ENCODE results near the gene BCO2. TPM values are rescaled to one million over a fixed set of nuclear protein-coding genes. Genes with fewer than 3 reads are reported as not detected.

Gene BCO2
- total RNA-seq, 1 experiment from 2014 or later: 2.9 TPM

DNA sequence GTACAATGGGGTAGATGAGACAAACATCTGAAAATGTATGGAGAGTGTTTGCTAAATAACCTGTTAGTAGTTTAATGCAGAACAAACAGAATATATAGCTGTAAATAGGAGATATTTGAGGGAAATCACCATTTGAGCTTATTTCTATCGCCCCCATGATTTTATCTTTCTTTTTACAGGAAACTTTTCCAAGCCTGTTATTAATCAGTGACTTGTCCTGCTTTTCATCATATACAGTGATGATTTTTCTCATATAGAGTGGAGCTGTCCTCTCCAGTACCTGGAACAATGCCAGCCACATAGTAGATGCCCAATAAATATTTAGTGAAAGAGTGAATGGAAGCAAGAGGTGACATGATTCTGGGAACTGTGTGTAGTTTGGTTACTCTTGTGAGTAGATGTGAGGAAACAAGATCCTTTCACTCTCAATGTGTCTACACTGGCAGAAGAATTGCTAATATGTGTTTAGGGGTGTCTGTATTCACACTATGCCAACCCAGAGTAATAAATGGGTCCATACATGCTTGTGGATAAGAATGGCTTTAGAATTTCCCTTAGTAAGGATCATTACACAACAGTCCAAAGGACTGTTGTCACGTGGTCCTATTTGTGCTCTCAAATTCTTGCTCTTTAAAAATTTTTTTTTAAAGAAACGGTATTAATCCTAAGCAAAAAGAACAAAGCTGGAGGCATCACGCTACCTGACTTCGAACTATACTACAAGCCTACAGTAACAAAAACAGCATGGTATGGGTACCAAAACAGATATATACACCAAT is 48.6 kb downstream of the BCO2 start:
- intact Hi-C loops (cut with micrococcal nuclease): no loop called here
- no TSS peak for BruUV-seq (replicated peaks)
- peaks cover 44% of the 10 kb centered on the region for H3K4me1 ChIP-seq (ENCODE audit: insufficient read depth, low read length)
- no peak overlapping the region for H3K4me3 ChIP-seq (ENCODE audit: low read length)
- H3F3A ChIP-seq (ENCODE audit: low read length, unreplicated experiment): no peaks in the 10 kb centered on the region
- H3K9me2 ChIP-seq (replicated peaks; ENCODE audit: low read length): no peaks in the 10 kb centered on the region
- no peak overlapping the region for H3K9ac ChIP-seq (ENCODE audit: low read length)
- ATAC-seq (no peak), DNase-seq (no peak)
- no peak overlapping the region for H2AFZ ChIP-seq (ENCODE audit: low read length)
- no peaks in the 10 kb centered on the region; the same call in 1 of the 2 replicates for H3K36me3 ChIP-seq (ENCODE audit: low read depth, low read length)
- peaks cover 25% of the 10 kb centered on the region for H3K79me2 ChIP-seq (ENCODE audit: low read length)
- ChIA-PET CTCF (no interaction called here), POLR2A (ENCODE audit: unreplicated experiment) (no interaction called here)
- H3K27ac ChIP-seq (ENCODE audit: low read length): no peak overlapping the region
- peaks cover 12% of the 10 kb centered on the region; the same call in 1 of the 2 replicates for H4K20me1 ChIP-seq (ENCODE audit: low read length)
- TF ChIP-seq EZH2phosphoT487 (IDR thresholded peaks at IDR 0.05; ENCODE audit: borderline replicate concordance, low read length): no peak
- TF ChIP-seq, protein P1, sequence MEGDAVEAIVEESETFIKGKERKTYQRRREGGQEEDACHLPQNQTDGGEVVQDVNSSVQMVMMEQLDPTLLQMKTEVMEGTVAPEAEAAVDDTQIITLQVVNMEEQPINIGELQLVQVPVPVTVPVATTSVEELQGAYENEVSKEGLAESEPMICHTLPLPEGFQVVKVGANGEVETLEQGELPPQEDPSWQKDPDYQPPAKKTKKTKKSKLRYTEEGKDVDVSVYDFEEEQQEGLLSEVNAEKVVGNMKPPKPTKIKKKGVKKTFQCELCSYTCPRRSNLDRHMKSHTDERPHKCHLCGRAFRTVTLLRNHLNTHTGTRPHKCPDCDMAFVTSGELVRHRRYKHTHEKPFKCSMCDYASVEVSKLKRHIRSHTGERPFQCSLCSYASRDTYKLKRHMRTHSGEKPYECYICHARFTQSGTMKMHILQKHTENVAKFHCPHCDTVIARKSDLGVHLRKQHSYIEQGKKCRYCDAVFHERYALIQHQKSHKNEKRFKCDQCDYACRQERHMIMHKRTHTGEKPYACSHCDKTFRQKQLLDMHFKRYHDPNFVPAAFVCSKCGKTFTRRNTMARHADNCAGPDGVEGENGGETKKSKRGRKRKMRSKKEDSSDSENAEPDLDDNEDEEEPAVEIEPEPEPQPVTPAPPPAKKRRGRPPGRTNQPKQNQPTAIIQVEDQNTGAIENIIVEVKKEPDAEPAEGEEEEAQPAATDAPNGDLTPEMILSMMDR (conservative IDR thresholded peaks at IDR 0.05; ENCODE audit: low read depth, low read length): no peak
- no peak for TF ChIP-seq EZH2 (IDR thresholded peaks at IDR 0.05; ENCODE audit: low read length, unreplicated experiment)
- no peaks in the 10 kb centered on the region for H3K9me3 ChIP-seq (ENCODE audit: low read length)
- no peak overlapping the region for H3K4me2 ChIP-seq (ENCODE audit: low read length)
- no peaks in the 10 kb centered on the region for H3K27me3 ChIP-seq (ENCODE audit: low read length)

DNA sequence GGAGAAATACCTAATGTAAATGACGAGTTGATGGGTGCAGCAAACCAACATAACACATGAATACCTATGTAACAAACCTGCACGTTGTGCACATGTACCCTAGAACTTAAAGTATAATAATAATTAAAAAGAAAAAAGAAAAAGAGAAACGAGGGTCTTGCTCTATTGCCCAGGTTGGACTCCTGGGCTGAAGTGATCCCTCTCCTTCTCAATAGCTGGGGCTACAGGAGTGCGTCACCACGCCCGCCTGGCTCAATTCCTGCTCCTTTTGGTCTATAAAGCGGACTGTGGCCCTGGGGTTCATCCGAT is 50.4 kb downstream of the BCO2 start:
- intact Hi-C loops (cut with micrococcal nuclease): loop anchor here (2.0 to 5.0 kb wide), 2 partner anchors 21 to 63 kb away; partner anchors contain the start of gene IL18
- Histone ChIP-seq H3F3A (ENCODE audit: low read length, unreplicated experiment) (no peaks in the 10 kb centered on the region), H3K9ac (ENCODE audit: low read length) (peak overlapping the region; percentile 95), H3K79me2 (ENCODE audit: low read length) (peaks cover 36% of the 10 kb centered on the region), H3K36me3 (ENCODE audit: low read depth, low read length) (peaks cover 12% of the 10 kb centered on the region; the same call in 1 of the 2 replicates), H3K9me2 (replicated peaks; ENCODE audit: low read length) (no peaks in the 10 kb centered on the region), H3K4me2 (ENCODE audit: low read length) (peak overlapping the region; percentile 95), H3K9me3 (ENCODE audit: low read length) (no peaks in the 10 kb centered on the region), H2AFZ (ENCODE audit: low read length) (peak overlapping the region; percentile 97), H3K27ac (ENCODE audit: low read length) (peak overlapping the region; percentile 81), H4K20me1 (ENCODE audit: low read length) (peaks cover 12% of the 10 kb centered on the region; the same call in 1 of the 2 replicates), H3K4me3 (ENCODE audit: low read length) (peak overlapping the region; percentile 93), H3K4me1 (ENCODE audit: insufficient read depth, low read length) (peaks cover 41% of the 10 kb centered on the region), H3K27me3 (ENCODE audit: low read length) (no peaks in the 10 kb centered on the region)
- no peak for ATAC-seq
- TF ChIP-seq EZH2phosphoT487 (IDR thresholded peaks at IDR 0.05; ENCODE audit: borderline replicate concordance, low read length): no peak
- no peak for TF ChIP-seq EZH2 (IDR thresholded peaks at IDR 0.05; ENCODE audit: low read length, unreplicated experiment)
- TF ChIP-seq, protein P1 (conservative IDR thresholded peaks at IDR 0.05; ENCODE audit: low read depth, low read length): no peak
- POLR2A ChIA-PET (ENCODE audit: unreplicated experiment): interaction anchor here (0.6 kb wide), 1 partner anchor 363 kb away, joined by 5 read pairs; no protein-coding TSS in a partner anchor
- no TSS peak for BruUV-seq (replicated peaks)
- CTCF ChIA-PET: no interaction called here
- no peak for DNase-seq
